MG63 (cell line): Measurements from ENCODE around the gene PANK2. TPM values are rescaled to one million over a fixed set of nuclear protein-coding genes. Genes with fewer than 3 reads are reported as not detected.
"Not testable (repeated sequence)": the region's sequence is repeated elsewhere in the genome, so short reads cannot be mapped to it uniquely, and the experiment has no call there.

ENCODE experiments used
- DNase-seq: peaks from one replicate; pipeline ENCODE4 v3.0.0-alpha.2; 2020
- H3K27me3 ChIP-seq: fragments of 250-450 bp; sonication (Bioruptor Pico); 2 replicates; pipeline ENCODE4 v1.5.1; 2020; ENCODE audit warnings: mild to moderate bottlenecking, moderate library complexity
- H3K36me3 ChIP-seq: fragments of 250-450 bp; sonication (Bioruptor Pico); 2 replicates; pipeline ENCODE4 v1.5.1; 2020; ENCODE audit warnings: mild to moderate bottlenecking, moderate library complexity
- H3K4me3 ChIP-seq: fragments of 250-450 bp; sonication (Bioruptor Pico); 2 replicates; pipeline ENCODE4 v1.5.1; 2020; ENCODE audit warnings: mild to moderate bottlenecking, moderate library complexity
- H3K9me3 ChIP-seq: fragments of 250-450 bp; sonication (Bioruptor Pico); 2 replicates; pipeline ENCODE4 v1.5.1; 2020; ENCODE audit warnings: mild to moderate bottlenecking, moderate library complexity
- total RNA-seq: library from RNA; depleted of rRNA; stranded (reverse); fragments of >200 nt; shearing (Covaris generic); gene quantifications from 2 replicates; pipeline ENCODE4 v1.2.3, GENCODE V29; 2014; ENCODE audit warnings: low replicate concordance

PANK2 gene
- total RNA-seq, 1 experiment from 2014 or later = 31.4 TPM

GRCh38 chr20:3930265-3931206 lies 41.3 kb downstream of the PANK2 start:
- Histone ChIP-seq H3K27me3 (no peaks in the 10 kb centered on the region), H3K9me3 (no peaks in the 10 kb centered on the region)
- DNase-seq = no peak

GRCh38 chr20:3931664-3932063 lies 42.5 kb downstream of the PANK2 start:
- Histone ChIP-seq H3K4me3 (no peak overlapping the region), H3K36me3 (no peaks in the 10 kb centered on the region; the same call in none of the 2 replicates), H3K9me3 (no peaks in the 10 kb centered on the region), H3K27me3 (no peaks in the 10 kb centered on the region)
- DNase-seq = no peak

More at GRCh38 chr20:3930265-3931206, 41.3 kb downstream of the PANK2 start:
- H3K36me3 ChIP-seq = no peaks in the 10 kb centered on the region; the same call in none of the 2 replicates
- H3K4me3 ChIP-seq = no peak overlapping the region

DNA sequence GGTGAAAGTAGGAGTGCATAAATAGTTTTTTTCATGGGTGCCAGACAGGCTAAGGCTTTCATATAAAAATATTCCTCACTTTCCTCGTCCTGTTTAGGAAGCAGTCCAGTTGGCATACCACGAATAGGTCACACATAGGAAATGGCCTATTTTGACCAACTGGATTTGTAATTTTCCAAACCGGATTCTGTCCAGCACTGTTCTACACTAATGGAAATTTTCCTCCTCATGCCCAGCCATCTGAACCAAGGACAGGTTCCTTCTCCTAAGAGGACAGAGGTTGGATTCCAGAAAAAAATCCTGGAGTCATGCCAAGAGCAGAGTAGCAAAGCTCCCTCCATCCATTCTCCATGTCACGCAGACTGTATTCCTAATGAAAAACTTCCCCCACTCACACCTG lies 43.1 kb downstream of the PANK2 start:
- Histone ChIP-seq H3K27me3 (no peaks in the 10 kb centered on the region), H3K36me3 (no peaks in the 10 kb centered on the region; the same call in none of the 2 replicates), H3K9me3 (no peaks in the 10 kb centered on the region), H3K4me3 (peak overlapping the region; percentile 26)
- DNase-seq = no peak

GRCh38 chr20:3932681-3933080 lies 43.5 kb downstream of the PANK2 start:
- Histone ChIP-seq H3K27me3 (no peaks in the 10 kb centered on the region), H3K4me3 (peak overlapping the region; percentile 26), H3K36me3 (no peaks in the 10 kb centered on the region; the same call in none of the 2 replicates), H3K9me3 (no peaks in the 10 kb centered on the region)
- DNase-seq = no peak

DNA sequence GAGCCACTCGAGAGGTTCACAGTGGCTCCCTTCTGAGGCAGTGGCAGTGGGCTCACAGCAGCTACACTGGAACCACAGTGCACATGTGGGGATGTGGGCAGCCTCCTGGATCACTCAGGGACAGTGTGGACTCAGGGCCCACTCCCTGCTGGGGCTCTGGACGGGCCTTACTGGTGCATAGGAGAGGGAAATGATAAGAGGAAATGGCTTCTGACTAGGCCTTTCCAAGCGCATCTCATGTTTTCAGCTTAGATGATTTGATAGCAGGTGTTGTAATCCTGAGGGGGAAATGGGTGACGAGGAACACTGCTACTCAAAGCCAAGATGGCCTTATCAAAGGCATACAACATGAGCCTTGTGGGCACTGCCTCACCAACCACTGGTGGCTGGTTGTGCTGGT lies 44.0 kb downstream of the PANK2 start:
- no peak for DNase-seq
- Histone ChIP-seq H3K36me3 (no peaks in the 10 kb centered on the region; the same call in 1 of the 2 replicates), H3K27me3 (no peaks in the 10 kb centered on the region), H3K4me3 (no peak overlapping the region; the same call in 1 of the 2 replicates), H3K9me3 (no peaks in the 10 kb centered on the region)

DNA sequence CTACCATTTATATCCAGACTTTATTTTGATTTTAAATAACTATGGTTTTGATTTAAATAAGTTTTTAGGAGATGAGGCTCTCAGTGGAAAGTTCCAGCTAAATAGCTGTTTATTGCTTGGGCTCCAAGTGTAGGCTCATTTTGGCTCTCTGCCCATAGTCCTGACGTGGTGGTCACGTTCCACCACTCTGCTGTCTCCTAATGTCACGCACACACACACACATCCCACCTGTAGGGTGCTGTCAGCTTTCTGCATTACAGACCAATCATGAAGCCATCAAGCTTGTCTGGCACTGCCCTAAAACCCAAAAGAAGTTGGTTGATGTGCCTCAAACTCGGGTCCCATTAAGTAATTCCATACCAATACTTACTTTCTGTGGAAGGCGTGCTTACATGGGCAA lies 45.4 kb downstream of the PANK2 start:
- H3K9me3 ChIP-seq = no peaks in the 10 kb centered on the region
- H3K4me3 ChIP-seq = no peak overlapping the region
- no peaks in the 10 kb centered on the region for H3K27me3 ChIP-seq

GRCh38 chr20:3935295-3935955 lies 46.2 kb downstream of the PANK2 start:
- H3K4me3 ChIP-seq = no peak overlapping the region
- no peaks in the 10 kb centered on the region; the same call in 1 of the 2 replicates for H3K36me3 ChIP-seq
- H3K9me3 ChIP-seq = no peaks in the 10 kb centered on the region
- H3K27me3 ChIP-seq = no peaks in the 10 kb centered on the region
- no peak for DNase-seq

More for the DNA sequence above, 45.4 kb downstream of the PANK2 start:
- no peak for DNase-seq
- H3K36me3 ChIP-seq = no peaks in the 10 kb centered on the region; the same call in 1 of the 2 replicates

GRCh38 chr20:3935956-3936340 lies 46.8 kb downstream of the PANK2 start:
- no peak for DNase-seq
- H3K36me3 ChIP-seq = no peaks in the 10 kb centered on the region; the same call in 1 of the 2 replicates
- no peak overlapping the region for H3K4me3 ChIP-seq
- no peaks in the 10 kb centered on the region for H3K27me3 ChIP-seq
- H3K9me3 ChIP-seq = no peaks in the 10 kb centered on the region

DNA sequence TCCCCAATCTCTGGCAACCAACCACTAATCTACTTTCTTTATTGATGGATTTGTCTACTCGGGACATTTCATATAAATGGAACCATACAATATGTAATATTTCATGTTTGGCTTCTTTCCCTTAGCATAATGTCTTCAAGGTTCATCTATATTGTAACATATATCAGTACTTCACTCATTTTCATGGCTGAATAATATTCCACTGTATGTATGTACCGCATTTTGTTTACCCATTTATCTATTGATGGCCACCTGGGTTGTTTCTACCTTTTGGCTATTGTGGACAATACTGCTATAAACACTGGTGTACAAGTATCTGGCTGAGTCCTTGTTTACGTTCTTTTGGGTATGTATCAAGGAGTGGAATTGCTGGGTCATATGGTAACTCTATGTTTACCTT lies 48.4 kb downstream of the PANK2 start:
- H3K9me3 ChIP-seq = no peaks in the 10 kb centered on the region
- H3K36me3 ChIP-seq = no peaks in the 10 kb centered on the region; the same call in 1 of the 2 replicates
- DNase-seq = no peak
- H3K4me3 ChIP-seq = no peak overlapping the region
- no peaks in the 10 kb centered on the region for H3K27me3 ChIP-seq

GRCh38 chr20:3940905-3941304 lies 51.7 kb downstream of the PANK2 start:
- Histone ChIP-seq H3K27me3 (no peaks in the 10 kb centered on the region), H3K9me3 (no peaks in the 10 kb centered on the region), H3K36me3 (no peaks in the 10 kb centered on the region), H3K4me3 (no peak overlapping the region)
- no peak for DNase-seq

DNA sequence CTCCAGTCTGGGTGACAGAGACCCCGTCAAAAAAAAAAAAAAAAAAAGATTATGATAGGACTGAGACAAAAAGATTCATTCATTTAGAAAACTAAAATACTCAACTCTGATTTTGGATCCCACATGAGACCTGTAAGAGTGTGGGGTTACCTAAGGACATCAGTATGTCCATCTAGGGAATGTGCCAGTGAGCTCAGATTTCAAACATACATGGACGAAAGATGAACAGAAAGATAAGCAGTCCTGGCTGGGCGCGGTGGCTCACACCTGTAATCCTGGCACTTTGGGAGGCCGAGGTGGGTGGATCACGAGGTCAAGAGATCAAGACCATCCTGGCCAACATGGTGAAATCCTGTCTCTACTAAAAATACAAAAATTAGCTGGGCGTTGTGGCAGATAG lies 57.5 kb downstream of the PANK2 start:
- not testable (repeated sequence) for H3K9me3 ChIP-seq, DNase-seq, H3K4me3 ChIP-seq, H3K27me3 ChIP-seq, H3K36me3 ChIP-seq

GRCh38 chr20:3964719-3965118 lies 75.5 kb downstream of the PANK2 start:
- H3K9me3 ChIP-seq = no peaks in the 10 kb centered on the region
- no peaks in the 10 kb centered on the region for H3K36me3 ChIP-seq
- no peak for DNase-seq

GRCh38 chr20:3966571-3966970 lies 77.4 kb downstream of the PANK2 start:
- Histone ChIP-seq H3K4me3 (no peak overlapping the region), H3K36me3 (no peaks in the 10 kb centered on the region), H3K27me3 (no peaks in the 10 kb centered on the region), H3K9me3 (no peaks in the 10 kb centered on the region)
- DNase-seq = no peak

More at GRCh38 chr20:3964719-3965118, 75.5 kb downstream of the PANK2 start:
- H3K4me3 ChIP-seq = no peak overlapping the region
- H3K27me3 ChIP-seq = no peaks in the 10 kb centered on the region

DNA sequence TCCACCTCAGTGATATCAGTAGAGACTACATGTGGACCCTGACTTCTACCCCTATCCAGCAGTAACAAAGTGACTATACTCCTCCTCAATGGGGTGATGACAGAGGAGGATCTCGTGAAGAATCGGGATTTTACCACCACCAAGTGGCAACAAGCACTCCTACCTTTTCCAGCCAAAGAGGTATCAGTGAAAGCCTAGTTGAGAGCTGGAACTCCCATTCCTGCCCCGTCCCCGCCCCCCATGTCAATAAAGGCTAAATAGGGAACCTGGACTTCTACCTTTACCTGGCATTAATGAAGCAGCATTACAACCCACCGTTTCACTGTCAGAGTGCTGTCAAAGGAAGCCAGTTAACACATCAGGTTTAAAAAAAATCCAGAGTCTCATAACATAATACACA lies 80.8 kb downstream of the PANK2 start:
- no peaks in the 10 kb centered on the region for H3K36me3 ChIP-seq

DNA sequence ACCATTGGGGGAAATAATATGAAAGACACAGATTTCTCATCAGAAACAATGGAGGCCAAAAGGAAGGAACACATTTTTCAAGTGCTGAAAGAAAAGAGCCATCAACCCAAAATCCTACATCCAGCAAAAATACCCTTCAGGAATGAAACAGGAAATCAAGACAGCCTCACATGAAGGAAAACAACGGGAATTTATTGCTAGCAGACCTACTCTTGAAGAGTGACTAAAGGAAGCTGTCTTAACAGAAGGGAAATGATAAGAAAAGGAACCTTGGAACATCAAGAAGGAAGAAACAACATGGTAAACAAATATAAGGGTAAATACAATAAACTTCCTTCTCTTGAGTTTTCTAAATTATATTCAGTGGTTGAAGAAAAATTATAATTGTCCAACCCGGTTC lies 82.0 kb downstream of the PANK2 start:
- Histone ChIP-seq H3K4me3 (no peak overlapping the region), H3K9me3 (no peaks in the 10 kb centered on the region), H3K36me3 (no peaks in the 10 kb centered on the region), H3K27me3 (no peaks in the 10 kb centered on the region)
- DNase-seq = no peak

More for the DNA sequence above, 80.8 kb downstream of the PANK2 start:
- no peak for DNase-seq
- Histone ChIP-seq H3K27me3 (no peaks in the 10 kb centered on the region), H3K4me3 (no peak overlapping the region), H3K9me3 (no peaks in the 10 kb centered on the region)

GRCh38 chr20:3972161-3972560 lies 83.0 kb downstream of the PANK2 start:
- Histone ChIP-seq H3K36me3 (no peaks in the 10 kb centered on the region), H3K27me3 (no peaks in the 10 kb centered on the region), H3K9me3 (no peaks in the 10 kb centered on the region), H3K4me3 (no peak overlapping the region)
- no peak for DNase-seq

- H3K9me3 ChIP-seq, H3K36me3 ChIP-seq, H3K27me3 ChIP-seq, H3K4me3 ChIP-seq, DNase-seq: not testable (repeated sequence)
Observed at GRCh38 chr20:3972631-3973030, 83.4 kb downstream of the PANK2 start.
